ENCODE data around the gene DGCR2. TPM values are rescaled to one million over a fixed set of nuclear protein-coding genes. Genes with fewer than 3 reads are reported as not detected.

DGCR2 gene
- total and polyA plus RNA-seq, 2 of the 4 experiments (the other 2 are of a cell fraction) = 17.2 to 35.4 TPM

GRCh38 chr22:19022755-19023154 lies 99.5 kb downstream of the DGCR2 start:
- dilution Hi-C loops (cut with HindIII; ENCODE audit: low sequenced_read_pairs, unreplicated experiment) = no loop called here
- no peak for ATAC-seq (ENCODE audit: low read depth)
- Histone ChIP-seq H3K56ac (ENCODE audit: extremely low read depth, insufficient read depth, low read length) (no peak overlapping the region), H3K4me3 (ENCODE audit: insufficient read depth, low read depth, low read length) (no peak overlapping the region), H3K9ac (ENCODE audit: low read depth, low read length) (no peak overlapping the region), H2AFZ (replicated peaks; ENCODE audit: low read length, poor library complexity) (no peak overlapping the region), H2BK15ac (ENCODE audit: low read depth, low read length) (no peak overlapping the region), H3K18ac (ENCODE audit: low read depth, low read length) (no peak overlapping the region), H3K4ac (ENCODE audit: low read depth, low read length) (no peak overlapping the region), H4K20me1 (ENCODE audit: insufficient read depth, low read length) (no peaks in the 10 kb centered on the region), H2BK20ac (ENCODE audit: low read depth, low read length) (no peak overlapping the region), H2BK120ac (ENCODE audit: low read depth, low read length) (no peak overlapping the region), H4K8ac (ENCODE audit: low read depth in 2 of 2, low read length in 2 of 2) (no peak overlapping the region), H3K27me3 (ENCODE audit: control insufficient read depth, insufficient read depth, low read length) (peaks cover 17% of the 10 kb centered on the region), H3K4me2 (ENCODE audit: low read depth, low read length) (no peak overlapping the region), H3K27ac (ENCODE audit: insufficient read depth, low read length) (no peak overlapping the region), H3K4me1 (ENCODE audit: control insufficient read depth, insufficient read depth, low read length) (no peaks in the 10 kb centered on the region), H3K9me3 (ENCODE audit: control insufficient read depth, insufficient read depth, low read length) (no peaks in the 10 kb centered on the region), H3K14ac (replicated peaks; ENCODE audit: low read depth, low read length) (no peak overlapping the region), H2AK9ac (replicated peaks; ENCODE audit: low read depth, low read length, poor library complexity) (no peak overlapping the region), H3K9me1 (ENCODE audit: insufficient read depth, low read length) (no peaks in the 10 kb centered on the region), H4K5ac (ENCODE audit: low read depth, low read length) (no peak overlapping the region), H4K91ac (ENCODE audit: insufficient read depth, low read depth, low read length) (no peak overlapping the region), H3K79me1 (ENCODE audit: low read depth in 1 of 2, low read length in 2 of 2) (no peaks in the 10 kb centered on the region), H2BK5ac (ENCODE audit: low read depth, low read length, poor library complexity, severe bottlenecking) (no peak overlapping the region), H3K23ac (ENCODE audit: low read depth, low read length) (no peak overlapping the region), H3K36me3 (ENCODE audit: control insufficient read depth, insufficient read depth, low read length) (no peaks in the 10 kb centered on the region), H2AK5ac (ENCODE audit: low read depth, low read length) (no peak overlapping the region)
- intact Hi-C loops (cut with micrococcal nuclease) = no loop called here
- DNase-seq = no peak
- WGBS, 2 experiments (ENCODE audit: extremely low coverage in 2 of 2, insufficient read length in 1 of 2) = no CpG with 5 or more reads among the region's 8 CpGs
- no peak for TF ChIP-seq CEBPB (IDR thresholded peaks at IDR 0.05; ENCODE audit: low read depth, low read length)
- TF ChIP-seq USF2 (IDR thresholded peaks at IDR 0.05; ENCODE audit: low read depth, low read length) = no peak
- no peak for TF ChIP-seq RFX5 (IDR thresholded peaks at IDR 0.05; ENCODE audit: low read depth, low read length)
- TF ChIP-seq RCOR1 (IDR thresholded peaks at IDR 0.05; ENCODE audit: insufficient replicate concordance, low read length) = no peak
- TF ChIP-seq MAFK (IDR thresholded peaks at IDR 0.05; ENCODE audit: low read depth, low read length) = no peak
- in situ Hi-C loops (cut with MboI; ENCODE audit: low sequenced_read_pairs) = no loop called here
- ChIA-PET CTCF (no interaction called here), POLR2A (ENCODE audit: unreplicated experiment) (no interaction called here)
- no TSS peak for BruUV-seq (replicated peaks)

Measured in IMR-90 (cell line).